ENCODE data around the gene BEST1.

GRCh38 chr11:61976813-61977475 lies 26.8 kb downstream of the BEST1 start:
- TF ChIP-seq TAF1 (IDR thresholded peaks at IDR 0.05; ENCODE audit: low read depth, low read length) (no peak), POLR2AphosphoS5 (IDR thresholded peaks at IDR 0.05; ENCODE audit: low read depth, low read length) (no peak), POLR2A (IDR thresholded peaks at IDR 0.05; ENCODE audit: low read depth, low read length) (no peak), SPI1 (IDR thresholded peaks at IDR 0.05; ENCODE audit: low read depth, low read length) (no peak), POU2F2 (IDR thresholded peaks at IDR 0.05; ENCODE audit: low read depth, low read length) (no peak)
